IPS-NIHi11 (cell line): ENCODE data around the gene SDCCAG8.
"Not testable (repeated sequence)": the region's sequence is repeated elsewhere in the genome, so short reads cannot be mapped to it uniquely, and the experiment has no call there.

Experiments
- DNase-seq: peaks from one replicate; pipeline ENCODE4 v3.0.0; 2012; ENCODE audit warnings: mixed read lengths, low spot score

SDCCAG8 gene

DNA sequence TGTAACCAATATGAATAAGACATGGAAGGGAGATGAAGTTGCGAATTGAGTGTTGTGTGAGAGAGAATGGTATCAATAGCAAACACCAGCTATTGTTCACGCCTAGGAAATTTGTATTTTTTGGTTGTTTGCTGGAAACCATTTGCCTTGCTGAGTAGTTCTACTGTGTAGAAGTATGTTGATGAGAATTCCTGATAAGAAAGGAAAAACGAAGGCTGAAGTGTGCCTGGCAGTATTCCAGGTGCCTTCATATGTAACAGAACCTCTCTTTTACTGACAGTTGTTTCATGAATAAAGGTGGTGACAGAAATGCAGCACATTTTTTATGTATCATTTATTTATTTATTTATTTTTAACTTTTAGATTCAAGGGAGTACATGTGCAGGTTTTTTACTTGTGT, 79.5 kb downstream of the SDCCAG8 start:
- no peak for DNase-seq

- DNase-seq = no peak
Measured at GRCh38 chr1:243336163-243336562, 80.3 kb downstream of the SDCCAG8 start.

DNA sequence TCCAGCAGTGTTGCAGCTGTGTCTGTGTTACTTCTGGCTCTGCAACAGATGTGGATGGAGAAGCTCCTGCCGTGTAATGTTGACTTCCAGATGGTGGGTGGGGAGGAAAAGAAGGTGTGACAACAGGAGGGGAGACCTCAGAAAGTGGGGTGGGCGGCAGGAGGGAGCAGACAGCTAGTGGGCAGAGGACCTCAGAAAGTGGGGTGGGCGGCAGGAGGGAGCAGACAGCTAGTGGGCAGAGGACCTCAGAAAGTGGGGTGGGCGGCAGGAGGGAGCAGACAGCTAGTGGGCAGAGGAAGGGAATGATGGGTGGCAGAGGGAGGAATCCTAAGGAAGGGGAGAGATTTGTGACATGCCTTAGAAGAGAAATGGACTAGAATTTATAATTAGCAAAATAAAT, 83.0 kb downstream of the SDCCAG8 start:
- not testable (repeated sequence) for DNase-seq

GRCh38 chr1:243341074-243341473, 85.2 kb downstream of the SDCCAG8 start:
- no peak for DNase-seq

- peak; percentile 52 for DNase-seq
Measured at GRCh38 chr1:243343970-243344937, 88.4 kb downstream of the SDCCAG8 start.

- no peak for DNase-seq
Measured at GRCh38 chr1:243345205-243345604, 89.4 kb downstream of the SDCCAG8 start.

DNA sequence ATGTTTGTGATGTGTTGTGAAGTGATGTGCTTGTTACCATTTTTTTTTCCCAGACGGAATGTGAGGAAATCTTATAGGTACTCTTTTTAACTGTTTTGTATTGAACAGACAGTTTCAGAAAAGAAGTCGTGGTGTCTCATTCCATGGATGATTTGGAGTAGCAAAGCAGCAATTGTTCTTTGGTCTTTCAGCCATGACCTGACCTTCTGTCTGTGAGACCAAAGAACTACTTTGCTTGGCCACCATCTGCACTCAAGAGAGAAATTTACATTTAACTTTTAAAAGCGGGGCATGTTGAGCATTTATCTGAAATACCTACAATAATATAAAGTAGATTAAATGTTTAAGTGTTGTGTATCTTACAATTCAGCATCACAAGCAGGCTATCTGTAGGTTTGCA, 90.2 kb downstream of the SDCCAG8 start:
- no peak for DNase-seq

DNA sequence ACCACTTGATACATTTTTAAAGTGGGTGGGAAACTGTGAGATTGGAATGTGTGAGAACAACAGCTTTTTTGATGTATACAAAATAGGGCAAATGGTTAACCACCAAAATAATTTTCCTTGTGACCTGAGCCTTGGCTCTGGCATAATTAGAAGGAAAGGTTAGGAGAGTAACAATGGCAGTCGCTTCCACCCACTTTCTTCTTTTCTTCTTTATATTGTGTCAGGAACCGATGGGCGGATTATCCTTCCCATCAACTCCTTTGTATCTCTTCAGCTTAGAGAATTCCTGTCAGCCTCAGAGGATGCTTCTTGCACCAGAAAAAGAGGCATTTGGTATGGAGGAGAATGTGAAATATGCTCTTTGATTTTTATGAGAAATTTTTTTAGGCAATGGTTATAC, 90.6 kb downstream of the SDCCAG8 start:
- DNase-seq = no peak

- no peak for DNase-seq
Measured at GRCh38 chr1:243348331-243348730, 92.5 kb downstream of the SDCCAG8 start.

GRCh38 chr1:243349128-243349527, 93.3 kb downstream of the SDCCAG8 start:
- DNase-seq = no peak

DNA sequence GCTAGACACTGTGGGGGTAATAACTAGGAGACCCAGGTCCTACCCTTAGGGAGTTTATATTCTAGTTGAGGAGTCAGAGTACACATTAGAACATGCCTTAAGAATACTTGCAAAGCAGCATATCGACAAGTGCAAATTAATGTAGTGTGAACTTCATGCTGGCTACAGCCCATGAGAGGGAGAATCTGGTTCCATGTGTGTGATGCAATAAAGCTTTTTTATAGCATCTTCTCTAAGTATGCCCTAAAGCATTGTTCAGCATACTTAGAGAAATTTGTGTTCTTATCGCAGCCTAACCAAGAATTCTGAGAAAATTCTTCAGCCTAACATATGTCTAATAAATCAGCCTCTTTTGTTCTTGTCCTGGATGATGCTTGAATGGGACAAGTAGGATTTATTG, 95.5 kb downstream of the SDCCAG8 start:
- no peak for DNase-seq

DNA sequence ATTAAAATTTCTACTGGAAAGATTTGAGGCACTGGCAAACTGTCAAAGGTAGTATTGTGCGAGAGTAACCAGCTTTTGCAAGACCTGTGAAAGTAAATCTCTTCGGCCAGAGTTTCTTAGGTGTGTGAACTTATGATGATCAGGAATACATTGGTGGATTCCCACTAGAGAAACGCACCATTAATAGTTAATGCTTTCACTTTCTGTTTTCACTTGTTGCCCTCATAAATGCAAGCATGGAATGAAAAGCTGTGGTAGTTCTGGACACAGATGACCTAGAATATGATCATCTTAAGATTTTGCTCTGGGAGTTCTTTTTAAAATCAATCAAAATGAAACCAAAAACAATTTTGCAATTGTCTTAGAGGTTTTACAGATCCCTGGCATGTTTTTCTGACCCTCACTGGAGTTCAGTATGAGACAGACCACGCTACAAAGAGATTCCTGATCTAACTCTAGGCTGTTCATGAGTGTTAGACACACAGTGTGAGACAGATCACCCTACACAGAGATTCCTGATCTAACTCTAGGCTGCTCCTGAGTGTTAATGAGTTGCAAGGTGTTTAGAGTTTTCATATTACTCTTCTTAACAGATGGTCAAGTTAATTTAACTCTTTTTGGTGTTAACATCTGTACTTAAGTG, 98.8 kb downstream of the SDCCAG8 start:
- DNase-seq = no peak

DNA sequence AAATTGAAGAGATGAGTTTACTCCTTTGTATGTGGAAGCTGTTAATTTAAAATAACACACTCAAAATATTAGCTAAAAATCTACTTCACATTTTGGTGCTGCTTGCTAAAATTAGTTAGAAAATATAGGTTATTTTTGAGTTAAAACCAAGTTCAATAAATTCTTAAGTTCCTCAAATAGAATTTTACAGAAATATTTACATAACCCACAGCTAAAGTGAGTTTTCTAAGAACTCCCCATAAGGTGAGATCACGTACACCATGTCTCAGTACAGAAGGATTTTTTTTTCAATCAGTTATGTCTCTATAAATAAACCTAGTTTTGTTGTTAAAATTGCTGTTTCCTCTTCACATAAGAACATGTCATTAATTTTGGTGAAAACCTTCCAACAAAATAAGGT, 108.0 kb downstream of the SDCCAG8 start:
- DNase-seq = no peak

GRCh38 chr1:243364330-243364729, 108.5 kb downstream of the SDCCAG8 start:
- no peak for DNase-seq

- DNase-seq = no peak
Measured at GRCh38 chr1:243364866-243365265, 109.0 kb downstream of the SDCCAG8 start.

DNA sequence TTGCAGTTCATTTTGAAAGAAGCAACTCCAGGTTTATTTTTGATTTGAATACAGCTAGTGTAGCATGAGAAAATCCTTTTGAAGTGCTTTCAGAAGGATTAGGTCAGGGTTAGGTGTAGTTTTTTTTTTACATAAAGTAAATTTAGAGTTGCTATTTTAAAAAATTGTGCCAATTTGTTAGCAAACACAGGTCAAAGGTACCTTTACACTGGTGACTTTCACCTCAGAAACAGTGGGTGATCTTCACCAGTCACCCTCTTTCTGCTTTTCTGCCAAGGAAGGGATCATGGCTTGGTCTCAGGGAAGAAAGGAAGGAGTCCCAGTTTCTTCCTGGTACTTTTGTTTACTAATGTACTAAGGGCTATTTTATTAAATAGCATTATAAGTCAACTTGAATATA, 111.5 kb downstream of the SDCCAG8 start:
- DNase-seq = no peak

DNA sequence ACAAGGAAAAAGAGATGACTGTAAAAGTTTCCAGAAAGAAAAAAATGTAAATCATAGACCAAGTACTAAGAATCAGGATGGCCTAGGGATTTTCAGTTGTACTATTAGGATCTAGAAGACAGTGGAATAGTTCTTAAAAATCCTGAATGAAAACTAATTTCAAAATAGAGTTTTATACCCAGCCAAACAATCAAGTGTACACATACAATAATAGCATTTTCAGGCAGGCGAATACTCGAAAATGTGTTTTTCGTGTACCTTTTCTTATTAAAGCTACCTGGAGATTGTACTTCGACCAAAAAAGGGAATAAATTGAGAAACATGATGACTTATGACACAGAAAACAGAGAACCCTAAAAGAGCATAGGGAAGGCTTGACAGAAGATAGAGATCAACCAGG, 118.6 kb downstream of the SDCCAG8 start:
- no peak for DNase-seq

GRCh38 chr1:243375596-243375995, 119.8 kb downstream of the SDCCAG8 start:
- DNase-seq = no peak

GRCh38 chr1:243378669-243379068, 122.8 kb downstream of the SDCCAG8 start:
- DNase-seq = no peak

DNA sequence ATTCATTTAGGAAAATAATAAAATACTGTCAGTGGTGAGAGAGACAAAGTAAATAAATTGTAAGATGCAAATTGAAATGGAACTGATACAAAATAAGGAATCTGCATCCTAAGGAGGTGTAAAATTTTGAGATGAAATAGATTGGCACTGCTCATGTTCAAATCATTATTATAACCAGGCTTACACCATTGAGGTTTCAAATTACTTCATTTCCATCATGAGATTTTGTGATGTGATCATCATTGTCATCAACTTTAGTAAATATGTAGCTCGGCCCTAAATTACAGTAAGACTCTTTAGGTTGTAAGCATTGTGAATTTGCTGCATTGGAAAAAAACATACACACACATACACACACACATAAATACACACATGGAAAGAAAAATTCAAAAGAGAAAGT, 123.4 kb downstream of the SDCCAG8 start:
- DNase-seq = no peak

DNA sequence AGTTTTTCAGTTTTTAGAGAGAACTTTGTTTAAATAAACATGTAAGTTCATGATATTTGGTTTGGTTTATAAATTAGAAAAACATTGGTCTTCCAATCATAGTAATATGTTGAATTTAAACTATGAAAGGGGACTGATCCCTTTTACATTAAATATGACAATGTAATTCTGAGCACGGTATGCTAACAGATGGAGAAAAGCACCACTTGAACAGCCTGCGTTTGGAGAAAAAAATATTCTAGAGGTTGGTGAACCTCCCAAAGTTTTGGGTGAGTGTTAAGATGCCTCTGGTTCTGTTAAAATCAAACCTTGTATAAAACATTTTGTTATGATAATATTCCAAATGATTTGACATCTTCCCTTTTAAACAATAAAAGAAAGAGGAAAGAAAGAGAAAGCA, 123.9 kb downstream of the SDCCAG8 start:
- no peak for DNase-seq

GRCh38 chr1:243388276-243388675, 132.4 kb downstream of the SDCCAG8 start:
- no peak for DNase-seq

GRCh38 chr1:243390162-243390791, 134.4 kb downstream of the SDCCAG8 start:
- DNase-seq = no peak
